Putamen (tissue), 1 donor: ENCODE measurements around the gene RPL41.
"Not testable (repeated sequence)": the region's sequence is repeated elsewhere in the genome, so short reads cannot be mapped to it uniquely, and the experiment has no call there.

ENCODE experiments used
- DNase-seq: peaks from one replicate; pipeline ENCODE4 v3.0.0-alpha.2; 2016; ENCODE audit warnings: low spot score

RPL41 gene

GRCh38 chr12:56154818-56155217 lies 38.4 kb downstream of the RPL41 start:
- DNase-seq, result no peak

- no peak for DNase-seq
Measured at GRCh38 chr12:56155256-56155845, 38.9 kb downstream of the RPL41 start.

GRCh38 chr12:56156464-56157200 lies 40.2 kb downstream of the RPL41 start:
- DNase-seq, result not testable (repeated sequence)

GRCh38 chr12:56157201-56158028 lies 41.0 kb downstream of the RPL41 start:
- DNase-seq, result peak; percentile 26

GRCh38 chr12:56158029-56158925 lies 41.8 kb downstream of the RPL41 start, which contains the start of gene MYL6:
MYL6 (plus strand) TSS chr12:56158359; CDS start chr12:56158402, 43 bp downstream.
- peak; percentile 98 for DNase-seq

- no peak for DNase-seq
Measured at GRCh38 chr12:56158926-56159461, 42.6 kb downstream of the RPL41 start.

- DNase-seq, result no peak
Measured at GRCh38 chr12:56159482-56160192, 43.2 kb downstream of the RPL41 start.

GRCh38 chr12:56160193-56160763 lies 43.8 kb downstream of the RPL41 start:
- DNase-seq, result no peak

- DNase-seq, result no peak
Measured at GRCh38 chr12:56160894-56161689, 44.7 kb downstream of the RPL41 start.

- no peak for DNase-seq
Measured at GRCh38 chr12:56161690-56162351, 45.4 kb downstream of the RPL41 start.

- no peak for DNase-seq
Measured at GRCh38 chr12:56162468-56163290, 46.2 kb downstream of the RPL41 start.

- no peak for DNase-seq
Measured at GRCh38 chr12:56163533-56164344, 47.3 kb downstream of the RPL41 start.

GRCh38 chr12:56164345-56164729 lies 47.9 kb downstream of the RPL41 start:
- DNase-seq, result no peak

GRCh38 chr12:56165369-56165768 lies 48.9 kb downstream of the RPL41 start:
- no peak for DNase-seq
